ENCODE results near the gene WIZ.

GRCh38 chr19:15425321-15425950, 24.3 kb downstream of the WIZ start:
- no peak for TF ChIP-seq ZNF138 (tag by site-specific recombination; IDR thresholded peaks at IDR 0.05; ENCODE audit: borderline replicate concordance)
- TF ChIP-seq, protein P1, sequence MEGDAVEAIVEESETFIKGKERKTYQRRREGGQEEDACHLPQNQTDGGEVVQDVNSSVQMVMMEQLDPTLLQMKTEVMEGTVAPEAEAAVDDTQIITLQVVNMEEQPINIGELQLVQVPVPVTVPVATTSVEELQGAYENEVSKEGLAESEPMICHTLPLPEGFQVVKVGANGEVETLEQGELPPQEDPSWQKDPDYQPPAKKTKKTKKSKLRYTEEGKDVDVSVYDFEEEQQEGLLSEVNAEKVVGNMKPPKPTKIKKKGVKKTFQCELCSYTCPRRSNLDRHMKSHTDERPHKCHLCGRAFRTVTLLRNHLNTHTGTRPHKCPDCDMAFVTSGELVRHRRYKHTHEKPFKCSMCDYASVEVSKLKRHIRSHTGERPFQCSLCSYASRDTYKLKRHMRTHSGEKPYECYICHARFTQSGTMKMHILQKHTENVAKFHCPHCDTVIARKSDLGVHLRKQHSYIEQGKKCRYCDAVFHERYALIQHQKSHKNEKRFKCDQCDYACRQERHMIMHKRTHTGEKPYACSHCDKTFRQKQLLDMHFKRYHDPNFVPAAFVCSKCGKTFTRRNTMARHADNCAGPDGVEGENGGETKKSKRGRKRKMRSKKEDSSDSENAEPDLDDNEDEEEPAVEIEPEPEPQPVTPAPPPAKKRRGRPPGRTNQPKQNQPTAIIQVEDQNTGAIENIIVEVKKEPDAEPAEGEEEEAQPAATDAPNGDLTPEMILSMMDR (tag by site-specific recombination; IDR thresholded peaks at IDR 0.05), result no peak
- no peak for TF ChIP-seq EGR2 (tag by site-specific recombination; IDR thresholded peaks at IDR 0.05; ENCODE audit: low read depth)
- no peak for TF ChIP-seq ZBTB6 (tag by site-specific recombination; IDR thresholded peaks at IDR 0.05)
- TF ChIP-seq SALL2 (tag by site-specific recombination; IDR thresholded peaks at IDR 0.05; ENCODE audit: borderline replicate concordance), result no peak
- no peak for TF ChIP-seq ZBTB20 (tag by site-specific recombination; IDR thresholded peaks at IDR 0.05)
- TF ChIP-seq ZBTB7A (tag by site-specific recombination; IDR thresholded peaks at IDR 0.05; ENCODE audit: low read depth), result no peak
- no peak for TF ChIP-seq ZNF558 (tag by site-specific recombination; IDR thresholded peaks at IDR 0.05)
- no peak for TF ChIP-seq ATF2 (tag by site-specific recombination; IDR thresholded peaks at IDR 0.05; ENCODE audit: low read depth)
- TF ChIP-seq, protein P2, sequence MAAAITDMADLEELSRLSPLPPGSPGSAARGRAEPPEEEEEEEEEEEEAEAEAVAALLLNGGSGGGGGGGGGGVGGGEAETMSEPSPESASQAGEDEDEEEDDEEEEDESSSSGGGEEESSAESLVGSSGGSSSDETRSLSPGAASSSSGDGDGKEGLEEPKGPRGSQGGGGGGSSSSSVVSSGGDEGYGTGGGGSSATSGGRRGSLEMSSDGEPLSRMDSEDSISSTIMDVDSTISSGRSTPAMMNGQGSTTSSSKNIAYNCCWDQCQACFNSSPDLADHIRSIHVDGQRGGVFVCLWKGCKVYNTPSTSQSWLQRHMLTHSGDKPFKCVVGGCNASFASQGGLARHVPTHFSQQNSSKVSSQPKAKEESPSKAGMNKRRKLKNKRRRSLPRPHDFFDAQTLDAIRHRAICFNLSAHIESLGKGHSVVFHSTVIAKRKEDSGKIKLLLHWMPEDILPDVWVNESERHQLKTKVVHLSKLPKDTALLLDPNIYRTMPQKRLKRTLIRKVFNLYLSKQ (tag by site-specific recombination; IDR thresholded peaks at IDR 0.05; ENCODE audit: borderline replicate concordance), result no peak
- TF ChIP-seq, protein P3, sequence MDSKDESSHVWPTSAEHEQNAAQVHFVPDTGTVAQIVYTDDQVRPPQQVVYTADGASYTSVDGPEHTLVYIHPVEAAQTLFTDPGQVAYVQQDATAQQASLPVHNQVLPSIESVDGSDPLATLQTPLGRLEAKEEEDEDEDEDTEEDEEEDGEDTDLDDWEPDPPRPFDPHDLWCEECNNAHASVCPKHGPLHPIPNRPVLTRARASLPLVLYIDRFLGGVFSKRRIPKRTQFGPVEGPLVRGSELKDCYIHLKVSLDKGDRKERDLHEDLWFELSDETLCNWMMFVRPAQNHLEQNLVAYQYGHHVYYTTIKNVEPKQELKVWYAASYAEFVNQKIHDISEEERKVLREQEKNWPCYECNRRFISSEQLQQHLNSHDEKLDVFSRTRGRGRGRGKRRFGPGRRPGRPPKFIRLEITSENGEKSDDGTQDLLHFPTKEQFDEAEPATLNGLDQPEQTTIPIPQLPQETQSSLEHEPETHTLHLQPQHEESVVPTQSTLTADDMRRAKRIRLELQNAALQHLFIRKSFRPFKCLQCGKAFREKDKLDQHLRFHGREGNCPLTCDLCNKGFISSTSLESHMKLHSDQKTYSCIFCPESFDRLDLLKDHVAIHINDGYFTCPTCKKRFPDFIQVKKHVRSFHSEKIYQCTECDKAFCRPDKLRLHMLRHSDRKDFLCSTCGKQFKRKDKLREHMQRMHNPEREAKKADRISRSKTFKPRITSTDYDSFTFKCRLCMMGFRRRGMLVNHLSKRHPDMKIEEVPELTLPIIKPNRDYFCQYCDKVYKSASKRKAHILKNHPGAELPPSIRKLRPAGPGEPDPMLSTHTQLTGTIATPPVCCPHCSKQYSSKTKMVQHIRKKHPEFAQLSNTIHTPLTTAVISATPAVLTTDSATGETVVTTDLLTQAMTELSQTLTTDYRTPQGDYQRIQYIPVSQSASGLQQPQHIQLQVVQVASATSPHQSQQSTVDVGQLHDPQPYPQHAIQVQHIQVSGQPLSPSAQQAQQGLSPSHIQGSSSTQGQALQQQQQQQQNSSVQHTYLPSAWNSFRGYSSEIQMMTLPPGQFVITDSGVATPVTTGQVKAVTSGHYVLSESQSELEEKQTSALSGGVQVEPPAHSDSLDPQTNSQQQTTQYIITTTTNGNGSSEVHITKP (tag by site-specific recombination; IDR thresholded peaks at IDR 0.05), result no peak
- TF ChIP-seq ZNF274 (IDR thresholded peaks at IDR 0.05; ENCODE audit: low read length), result no peak
- no peak for TF ChIP-seq ZNF274 (tag by site-specific recombination; IDR thresholded peaks at IDR 0.05; ENCODE audit: borderline replicate concordance)
- TF ChIP-seq SP2 (tag by site-specific recombination; IDR thresholded peaks at IDR 0.05), result no peak

Data from HEK293 (cell line).